Measurements from ENCODE around the gene TBK1.
"Not testable (repeated sequence)": the region's sequence is repeated elsewhere in the genome, so short reads cannot be mapped to it uniquely, and the experiment has no call there.

Gene TBK1

DNA sequence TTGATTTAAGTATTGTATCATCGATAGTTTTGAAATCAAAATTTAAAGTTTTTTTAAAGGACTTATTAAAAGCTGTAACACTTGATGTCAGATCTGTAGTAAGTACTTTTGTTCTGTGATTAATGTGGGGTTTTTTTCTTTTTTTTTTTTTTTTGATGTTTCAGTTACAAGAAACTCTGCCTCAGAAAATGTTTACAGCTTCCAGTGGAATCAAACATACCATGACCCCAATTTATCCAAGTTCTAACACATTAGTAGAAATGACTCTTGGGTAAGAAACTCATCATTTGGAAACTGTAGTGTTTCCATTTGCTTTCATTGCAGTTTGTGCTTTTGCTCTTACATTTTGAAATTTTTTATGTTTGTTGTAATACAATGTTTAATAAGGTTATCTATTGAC, 45.6 kb downstream of the TBK1 start:
- no peak for DNase-seq (ENCODE audit: low read depth in 2 of 2)

DNA sequence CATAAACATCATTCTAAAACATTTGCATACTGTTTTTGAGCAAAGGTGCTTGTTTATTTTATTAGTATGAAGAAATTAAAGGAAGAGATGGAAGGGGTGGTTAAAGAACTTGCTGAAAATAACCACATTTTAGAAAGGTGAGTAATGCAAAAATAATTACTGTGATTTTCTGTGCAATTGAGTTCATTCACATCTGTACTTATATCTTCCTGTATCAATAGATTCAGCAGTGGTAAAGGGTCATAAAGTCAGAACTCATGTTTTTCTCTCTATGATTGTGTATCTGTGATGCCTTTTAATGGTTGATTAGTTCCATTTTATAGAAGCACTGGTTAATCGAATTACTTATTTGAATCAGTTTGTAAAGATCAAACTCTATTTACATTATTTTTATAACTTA, 46.0 kb downstream of the TBK1 start:
- DNase-seq (ENCODE audit: low read depth in 2 of 2), result no peak

DNA sequence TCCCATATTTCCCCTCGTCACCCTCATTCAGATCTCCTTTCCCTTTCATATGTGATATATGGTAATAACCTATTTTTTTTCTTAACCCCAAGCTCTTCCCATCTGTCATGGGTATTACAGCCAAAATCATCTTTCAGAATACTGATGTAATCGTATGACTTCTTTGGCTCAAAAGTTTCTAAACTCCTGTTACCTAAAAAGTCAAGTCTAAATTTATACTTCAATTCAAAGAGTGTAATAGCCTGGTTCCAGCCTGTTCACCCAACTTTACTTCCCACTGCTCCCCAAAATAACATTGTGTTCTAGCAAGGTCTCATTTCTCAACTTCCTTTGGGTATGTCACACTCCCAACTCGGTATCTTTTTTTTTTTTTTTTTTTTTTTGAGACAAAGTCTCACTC, 48.5 kb downstream of the TBK1 start:
- no peak for DNase-seq (ENCODE audit: low read depth in 2 of 2)

DNA sequence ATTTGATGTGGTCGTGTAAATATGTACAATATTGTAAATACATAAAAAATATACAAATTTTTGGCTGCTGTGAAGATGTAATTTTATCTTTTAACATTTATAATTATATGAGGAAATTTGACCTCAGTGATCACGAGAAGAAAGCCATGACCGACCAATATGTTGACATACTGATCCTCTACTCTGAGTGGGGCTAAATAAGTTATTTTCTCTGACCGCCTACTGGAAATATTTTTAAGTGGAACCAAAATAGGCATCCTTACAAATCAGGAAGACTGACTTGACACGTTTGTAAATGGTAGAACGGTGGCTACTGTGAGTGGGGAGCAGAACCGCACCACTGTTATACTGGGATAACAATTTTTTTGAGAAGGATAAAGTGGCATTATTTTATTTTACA, 49.6 kb downstream of the TBK1 start:
- DNase-seq (ENCODE audit: low read depth in 2 of 2), result no peak

DNA sequence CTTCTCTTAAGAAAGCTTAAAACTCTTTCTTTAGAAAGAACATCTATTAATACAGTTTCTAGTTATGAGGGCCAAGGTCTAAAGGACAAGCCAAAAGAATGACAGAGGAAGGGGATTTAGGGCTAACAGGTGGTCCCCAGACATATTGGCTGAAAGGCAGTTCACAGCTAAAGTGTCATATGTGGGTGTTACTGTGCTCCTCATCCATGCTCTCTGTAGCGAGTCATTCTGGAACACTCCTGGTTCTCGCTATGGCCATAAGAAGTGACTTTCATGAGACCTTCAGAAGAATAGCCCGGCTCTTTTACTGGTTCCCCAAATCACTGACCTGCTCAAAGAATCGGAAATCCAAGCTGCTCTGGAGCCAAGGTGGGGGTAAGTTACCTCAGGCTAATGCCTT, 55.0 kb downstream of the TBK1 start:
- DNase-seq (ENCODE audit: low read depth in 2 of 2), result no peak

DNA sequence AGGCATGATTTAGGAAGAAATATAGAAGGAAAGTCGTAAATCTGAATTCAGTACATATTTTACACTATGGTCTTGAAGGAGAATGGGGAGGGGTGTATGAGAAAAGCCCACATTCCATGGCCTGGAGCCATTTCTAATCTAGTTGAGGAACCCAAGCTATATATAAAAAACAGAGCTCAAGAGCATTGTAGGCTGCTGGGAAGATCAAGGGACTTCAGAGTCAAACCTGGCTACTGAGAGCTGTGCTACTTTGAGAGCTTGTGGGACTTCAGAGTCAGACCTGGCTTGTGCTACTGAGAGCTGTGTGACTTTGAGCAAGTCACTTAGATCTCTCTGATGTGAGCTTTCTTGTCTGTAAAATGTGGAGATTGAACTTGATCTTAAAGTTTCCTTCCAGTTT, 58.7 kb downstream of the TBK1 start:
- DNase-seq (ENCODE audit: low read depth in 2 of 2), result no peak

DNA sequence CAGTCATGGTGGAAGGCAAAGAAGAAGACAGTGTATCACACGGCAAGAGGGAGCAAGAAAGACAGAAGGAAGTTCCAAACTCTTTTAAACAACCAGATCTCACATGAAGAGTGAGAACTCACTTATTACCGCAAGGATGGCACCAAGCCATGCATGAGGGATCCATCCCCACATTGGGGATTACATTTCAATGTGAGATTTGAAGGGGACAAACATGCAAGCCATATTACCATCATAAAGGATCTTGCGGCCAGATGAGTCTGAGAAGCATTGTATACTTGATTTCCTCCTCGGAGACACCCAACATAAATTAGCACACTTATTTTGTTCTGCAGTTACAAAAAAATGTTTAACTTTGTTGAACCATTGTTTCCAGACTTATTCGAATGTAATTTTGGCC, 66.5 kb downstream of the TBK1 start:
- no peak for DNase-seq (ENCODE audit: low read depth in 2 of 2)

DNA sequence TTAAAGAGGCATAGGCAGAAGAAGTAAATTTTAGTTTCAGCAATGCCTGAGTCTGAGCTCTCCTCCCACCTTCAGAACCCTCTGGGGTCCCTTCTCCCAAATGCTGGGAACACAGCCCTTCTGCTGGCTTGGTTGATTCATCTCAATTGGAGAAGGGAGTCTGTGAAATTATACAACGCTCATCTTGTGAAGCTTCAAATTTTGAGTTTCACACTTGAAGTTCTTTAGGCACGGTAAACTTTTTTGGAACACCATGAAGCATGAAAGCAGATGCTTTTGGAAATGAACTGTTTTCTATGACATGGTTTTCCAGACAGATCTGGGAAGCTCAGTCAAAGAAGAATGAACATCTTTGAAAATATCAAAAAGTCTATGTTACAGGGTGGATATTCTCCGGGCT, 69.9 kb downstream of the TBK1 start:
- no peak for DNase-seq (ENCODE audit: low read depth in 2 of 2)

DNA sequence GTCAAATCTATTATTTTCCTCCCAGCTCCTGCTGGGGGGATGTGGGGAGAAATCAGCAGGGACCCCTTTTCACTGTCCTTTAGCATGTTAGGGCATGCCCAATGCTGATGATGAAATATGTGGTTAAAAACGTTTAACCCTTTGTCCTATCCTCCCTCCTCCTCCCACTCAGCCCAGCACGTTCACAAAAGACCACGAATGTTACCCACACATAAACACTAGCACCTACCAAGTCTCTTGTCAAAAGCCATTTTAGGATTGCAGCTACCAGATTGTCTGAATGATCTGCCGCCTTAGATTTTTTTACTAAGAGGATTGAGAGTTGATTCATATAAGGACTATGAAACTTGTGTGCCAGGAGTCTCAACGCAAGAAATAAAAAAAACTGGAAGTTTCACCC, 70.4 kb downstream of the TBK1 start:
- DNase-seq (ENCODE audit: low read depth in 2 of 2), result no peak

DNA sequence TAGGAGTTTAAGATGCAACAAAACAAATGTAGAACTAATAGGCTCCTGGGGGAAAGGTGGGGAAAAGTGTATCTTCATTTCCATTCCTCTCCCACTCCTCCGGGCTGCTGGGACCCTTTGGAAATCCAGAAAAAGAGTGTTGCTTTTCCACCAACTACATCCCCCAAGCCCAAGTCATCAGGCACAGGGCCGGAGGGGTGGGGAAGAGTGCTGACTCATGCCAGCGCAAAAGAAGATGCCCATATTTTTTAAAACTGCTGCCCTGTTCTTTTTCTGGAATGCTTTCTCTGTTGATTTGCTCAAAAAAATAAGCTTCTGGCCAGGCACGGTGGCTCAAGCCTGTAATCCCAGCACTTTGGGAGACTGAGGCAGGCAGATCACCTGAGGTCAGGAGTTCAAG, 70.9 kb downstream of the TBK1 start:
- no peak for DNase-seq (ENCODE audit: low read depth in 2 of 2)

DNA sequence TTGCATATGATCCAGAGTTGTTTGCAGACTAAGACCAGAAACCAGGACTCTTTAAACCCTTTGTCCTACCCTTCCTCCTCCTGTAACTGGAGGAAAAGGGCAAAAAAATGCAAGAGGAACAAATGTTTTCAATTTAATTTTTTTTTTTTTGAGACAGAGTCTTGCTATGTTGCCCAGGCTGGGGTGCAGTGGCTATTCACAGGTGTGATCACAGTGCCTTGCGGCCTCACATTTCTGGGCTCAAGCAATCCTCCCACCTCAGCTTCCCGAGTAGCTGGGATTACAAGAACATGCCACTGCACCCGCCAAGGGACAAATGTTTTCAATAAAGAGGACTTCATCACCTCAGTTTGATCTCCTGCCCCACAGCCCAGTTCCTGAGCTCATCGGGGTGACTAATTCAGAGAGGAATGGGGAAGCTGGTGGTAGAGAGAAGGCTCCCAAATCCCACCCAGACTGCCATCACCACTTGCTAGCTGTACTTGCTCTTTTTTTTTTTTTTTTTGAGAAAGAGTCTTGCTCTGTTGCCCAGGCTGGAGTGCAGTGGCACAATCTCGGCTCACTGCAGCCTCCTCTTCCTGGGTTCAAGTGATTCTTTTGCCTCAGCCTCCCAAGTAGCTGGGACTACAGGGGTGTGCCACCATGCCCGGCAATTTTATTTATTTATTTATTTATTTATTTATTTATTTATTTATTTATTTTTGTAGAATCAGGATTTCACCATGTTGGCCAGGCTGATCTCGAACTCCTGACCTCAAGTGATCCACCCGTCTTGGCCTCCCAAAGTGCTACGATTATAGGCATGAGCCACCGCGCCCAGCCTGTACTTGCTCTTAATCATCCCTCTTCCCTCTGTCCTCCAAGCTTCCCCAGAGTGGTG, 71.9 kb downstream of the TBK1 start:
- DNase-seq (ENCODE audit: low read depth in 2 of 2), result not testable (repeated sequence)

DNA sequence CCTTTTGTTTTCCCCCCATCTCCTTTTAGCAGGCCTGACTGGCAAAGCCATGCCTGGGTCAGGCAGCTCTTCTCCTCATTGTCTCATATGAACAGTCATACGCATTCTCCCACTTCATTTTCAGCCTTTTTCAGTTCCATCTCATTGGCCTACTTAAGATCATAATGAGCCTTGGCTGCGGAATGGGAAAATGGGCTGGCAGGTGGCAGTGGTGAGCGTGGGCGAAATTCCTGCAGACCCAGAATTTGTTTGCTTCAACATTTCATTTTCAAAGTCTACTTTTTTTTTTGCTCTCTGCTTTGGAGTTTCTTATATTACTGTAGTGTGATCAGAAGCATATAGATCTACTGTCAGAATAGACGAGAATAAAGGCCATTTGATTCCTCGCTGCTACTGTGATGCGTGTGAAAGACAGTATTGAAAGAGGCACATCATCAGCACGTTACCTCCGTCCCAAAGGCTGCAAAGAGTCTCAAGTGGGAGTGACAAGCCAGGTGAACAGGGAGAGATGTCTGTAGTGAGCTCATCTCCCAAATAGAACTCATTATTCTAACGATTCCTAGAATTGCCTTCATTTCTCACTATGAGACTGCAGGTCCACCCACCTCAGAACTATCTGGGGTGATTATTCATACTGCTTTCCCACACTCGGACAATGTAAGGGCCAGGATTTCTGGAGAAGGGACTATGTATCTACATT, 73.7 kb downstream of the TBK1 start:
- DNase-seq (ENCODE audit: low read depth in 2 of 2), result no peak

DNA sequence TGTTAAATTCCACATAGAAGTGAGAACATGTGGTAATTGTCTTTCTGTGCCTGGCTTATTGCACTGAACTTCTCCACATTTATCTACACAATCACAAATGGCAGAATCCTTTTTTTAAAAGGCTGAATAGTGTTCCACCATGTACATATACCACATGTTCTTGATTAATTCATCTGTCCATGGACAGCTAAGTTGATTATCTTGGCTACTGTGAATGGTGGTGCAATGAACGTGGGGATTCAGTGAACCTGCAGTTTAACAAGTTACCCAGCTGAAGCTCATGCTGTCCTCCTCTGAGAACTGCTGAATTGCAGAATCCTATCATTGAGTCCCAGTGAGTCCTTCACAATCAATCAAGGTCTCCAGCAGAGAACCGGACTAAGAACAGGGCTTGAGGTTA, 74.9 kb downstream of the TBK1 start:
- no peak for DNase-seq (ENCODE audit: low read depth in 2 of 2)

DNA sequence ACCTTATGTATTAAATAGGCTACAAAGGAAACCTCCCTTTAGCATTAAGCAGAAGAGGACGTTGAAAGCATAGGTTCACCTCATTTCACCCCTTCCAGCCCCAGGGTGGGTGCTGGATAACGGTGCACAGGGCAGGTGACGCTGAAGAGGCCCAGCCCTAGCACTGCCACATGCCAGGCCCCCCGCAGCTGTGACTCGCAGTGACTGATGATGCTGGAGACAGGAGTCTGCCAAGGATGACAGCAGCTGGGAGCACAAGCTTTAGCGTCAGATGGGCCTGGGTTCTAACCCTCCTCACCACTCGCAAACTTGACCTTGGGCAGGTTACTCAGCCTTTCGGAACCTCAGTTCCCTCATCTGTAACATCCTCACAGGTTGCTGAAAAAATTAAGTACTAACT, 76.7 kb downstream of the TBK1 start:
- no peak for DNase-seq (ENCODE audit: low read depth in 2 of 2)

DNA sequence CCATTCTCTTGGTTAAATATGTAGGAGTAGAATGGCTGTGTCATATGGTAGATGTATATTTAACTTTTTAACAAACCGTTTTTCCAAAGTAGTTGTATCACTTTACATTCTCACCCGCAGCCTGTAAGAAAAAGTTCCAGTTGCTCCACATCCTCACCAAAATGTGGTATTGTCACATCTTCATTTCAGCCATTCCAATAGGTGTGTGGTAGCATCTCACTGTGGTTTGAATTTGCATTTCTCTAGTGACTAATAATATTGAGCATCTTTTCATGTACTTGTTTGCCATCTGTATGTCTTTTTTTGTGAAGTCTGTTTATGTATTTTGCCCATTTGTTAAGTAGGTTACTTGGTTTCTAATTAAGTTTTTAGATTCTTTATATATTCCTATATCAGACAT, 78.6 kb downstream of the TBK1 start:
- DNase-seq (ENCODE audit: low read depth in 2 of 2), result no peak

DNA sequence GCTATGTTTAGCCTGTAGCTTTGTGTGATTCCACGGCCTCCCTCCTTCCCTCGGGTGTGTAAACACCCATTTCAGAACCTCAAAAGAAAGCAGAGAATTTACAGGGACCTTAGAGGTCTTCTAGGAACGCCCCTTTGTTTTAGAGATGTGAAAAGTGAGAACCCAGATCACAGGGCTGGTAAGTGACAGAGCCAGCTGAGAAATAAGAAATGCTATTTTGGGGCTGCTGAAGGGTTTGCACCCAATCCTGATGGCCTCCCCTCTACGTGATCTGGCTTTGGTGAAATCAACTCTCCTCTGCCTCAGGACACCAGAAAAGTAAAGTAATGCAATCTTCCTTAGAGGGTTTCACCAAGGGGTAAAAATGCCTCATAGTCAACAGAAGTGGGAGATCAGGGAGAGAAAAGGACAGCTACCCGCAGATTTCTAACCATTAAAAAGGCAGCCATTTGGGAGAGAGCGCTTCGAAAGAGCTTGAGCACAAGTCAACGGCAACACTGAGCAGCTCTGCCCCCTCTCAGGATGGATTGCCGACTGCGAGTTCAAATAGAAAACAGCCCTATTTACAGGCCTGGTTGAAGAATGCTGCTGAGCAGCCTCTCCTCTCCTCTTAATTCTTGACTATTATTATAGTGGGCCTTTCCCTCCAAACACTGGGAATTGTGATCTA, 79.9 kb downstream of the TBK1 start:
- no peak for DNase-seq (ENCODE audit: low read depth in 2 of 2)

DNA sequence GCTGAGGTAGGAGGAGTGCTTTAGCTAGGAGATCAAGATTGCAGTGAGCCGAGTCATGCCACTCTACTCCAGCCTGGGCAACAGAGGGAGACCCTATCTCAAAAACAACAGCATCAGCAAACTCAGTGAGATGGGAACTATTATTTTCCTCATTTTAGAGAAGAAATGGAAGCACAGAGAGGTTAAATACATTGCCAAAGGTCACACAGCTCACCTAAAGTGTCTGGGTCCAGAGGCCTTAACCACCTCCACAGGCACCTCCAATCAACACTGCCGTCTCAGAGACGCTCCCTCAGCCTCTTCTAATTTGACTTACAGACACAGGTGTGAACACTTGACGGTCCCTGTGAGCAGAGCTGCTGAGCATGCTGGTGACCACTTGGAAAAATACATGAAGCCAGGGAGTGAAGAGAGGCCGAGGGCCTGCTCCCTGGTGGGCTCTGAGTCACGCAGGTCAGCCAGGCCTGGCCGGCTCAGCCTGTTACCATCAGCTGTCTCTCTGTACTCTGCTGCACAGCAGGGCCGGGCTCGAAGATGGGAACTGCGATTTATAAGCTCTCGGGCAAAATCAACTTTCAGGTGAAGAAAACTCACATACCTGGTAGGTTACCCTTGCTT, 80.9 kb downstream of the TBK1 start:
- no peak for DNase-seq (ENCODE audit: low read depth in 2 of 2)

DNA sequence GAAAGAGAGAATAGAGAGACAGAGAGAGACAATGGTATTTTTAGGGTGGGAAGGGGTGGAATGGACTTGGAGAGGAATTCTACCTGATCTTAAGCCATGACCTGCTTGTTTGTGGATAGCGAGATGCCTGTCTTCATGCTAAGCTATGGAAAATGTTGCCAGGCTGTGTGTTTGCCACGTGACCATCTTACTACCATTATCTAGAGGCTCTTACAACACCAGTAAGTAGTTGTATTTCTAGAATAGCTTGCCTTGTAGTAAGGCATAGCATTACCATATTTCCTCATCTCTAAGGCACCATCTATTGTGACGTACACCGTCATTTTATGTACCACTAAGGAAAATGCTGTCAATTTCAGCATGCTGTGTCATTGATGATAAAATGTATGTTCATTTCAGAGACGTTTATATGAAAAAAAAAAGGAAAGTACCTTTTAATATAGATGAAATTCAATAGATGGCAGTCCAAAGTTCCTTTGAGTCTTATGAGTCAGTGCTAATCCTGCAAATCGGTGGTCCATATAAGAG, 82.8 kb downstream of the TBK1 start:
- DNase-seq (ENCODE audit: low read depth in 2 of 2), result no peak

DNA sequence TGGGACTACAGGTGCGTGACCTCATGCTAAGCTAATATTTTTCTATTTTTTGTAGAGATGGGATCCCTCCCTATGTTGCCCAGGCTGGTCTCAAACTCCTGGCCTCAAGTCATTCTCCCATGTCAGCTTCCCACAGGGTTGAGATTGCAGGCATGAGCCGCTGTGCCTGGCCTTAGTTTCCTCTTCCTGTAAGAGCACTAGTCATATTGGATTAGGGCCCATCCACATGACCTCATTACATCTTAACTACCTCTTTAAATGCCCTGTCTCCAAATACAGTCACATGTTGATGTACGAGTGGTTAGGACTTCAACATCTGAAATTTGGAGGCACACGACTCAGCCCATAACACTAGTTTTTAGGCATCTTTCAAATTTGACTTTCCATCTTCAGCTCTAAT, 86.2 kb downstream of the TBK1 start:
- DNase-seq (ENCODE audit: low read depth in 2 of 2), result no peak

DNA sequence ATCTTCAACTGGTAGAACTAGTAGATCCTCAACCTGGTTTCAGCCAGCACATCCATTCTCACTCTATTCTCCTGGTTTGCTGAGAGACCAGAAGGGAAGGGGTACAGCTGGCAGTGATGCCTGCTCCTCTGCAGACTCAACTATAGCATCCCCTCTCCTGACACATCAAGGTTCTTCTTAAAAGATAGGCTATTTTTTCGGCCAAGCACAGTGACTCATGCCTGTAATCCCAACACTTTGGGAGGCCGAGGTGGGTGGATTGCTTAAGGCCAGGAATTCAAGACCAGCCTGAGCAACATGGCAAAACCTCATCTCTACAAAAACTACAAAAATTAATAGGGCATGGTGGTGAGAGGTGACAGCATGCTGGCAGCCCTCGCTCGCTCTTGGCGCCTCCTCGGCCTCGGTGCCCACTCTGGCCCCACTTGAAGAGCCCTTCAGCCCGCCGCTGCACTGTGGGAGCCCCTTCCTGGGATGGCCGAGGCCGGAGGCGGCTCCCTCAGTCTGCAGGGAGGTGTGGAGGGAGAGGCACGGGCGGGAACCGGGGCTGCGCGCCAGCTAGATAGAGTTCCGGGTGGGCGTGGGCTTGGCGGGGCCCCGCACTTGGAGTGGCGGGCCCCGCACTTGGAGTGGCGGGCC, 90.6 kb downstream of the TBK1 start:
- DNase-seq (ENCODE audit: low read depth in 2 of 2), result not testable (repeated sequence)

DNA sequence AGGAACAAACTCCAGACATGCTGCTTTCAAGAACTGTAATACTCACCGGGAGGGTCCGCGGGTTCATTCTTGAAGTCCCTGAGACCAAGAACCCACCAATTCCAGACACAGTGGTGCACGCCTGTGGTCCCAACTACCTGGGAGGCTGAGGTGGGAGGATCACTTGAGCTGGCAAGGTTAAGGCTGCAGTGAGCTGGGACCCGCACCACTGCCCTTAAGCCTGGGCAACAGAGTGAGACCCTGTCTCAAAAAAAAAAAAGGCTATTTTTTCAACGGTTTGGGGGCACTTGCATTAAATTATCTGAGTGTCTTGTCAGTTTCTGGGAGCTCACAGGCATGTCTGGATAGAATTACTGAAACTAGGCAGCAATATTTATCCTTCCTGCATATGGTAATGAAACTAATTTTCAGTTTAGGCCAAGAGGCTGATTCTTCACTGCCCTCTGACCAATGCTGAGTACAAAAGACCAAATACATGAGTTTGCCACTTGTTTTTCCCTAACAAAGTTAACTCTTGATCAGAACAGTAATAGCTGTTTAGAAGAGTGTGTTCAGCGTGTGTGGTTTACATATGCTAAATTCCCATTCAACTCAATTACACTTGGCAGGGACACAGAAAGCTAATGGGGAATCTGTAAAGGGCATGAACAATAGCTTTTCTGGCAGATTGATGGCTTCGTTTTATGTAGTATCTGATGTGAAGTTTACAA, 92.6 kb downstream of the TBK1 start:
- no peak for DNase-seq (ENCODE audit: low read depth in 2 of 2)
